ENCODE results near the gene PRRX2.

The PRRX2 gene

DNA sequence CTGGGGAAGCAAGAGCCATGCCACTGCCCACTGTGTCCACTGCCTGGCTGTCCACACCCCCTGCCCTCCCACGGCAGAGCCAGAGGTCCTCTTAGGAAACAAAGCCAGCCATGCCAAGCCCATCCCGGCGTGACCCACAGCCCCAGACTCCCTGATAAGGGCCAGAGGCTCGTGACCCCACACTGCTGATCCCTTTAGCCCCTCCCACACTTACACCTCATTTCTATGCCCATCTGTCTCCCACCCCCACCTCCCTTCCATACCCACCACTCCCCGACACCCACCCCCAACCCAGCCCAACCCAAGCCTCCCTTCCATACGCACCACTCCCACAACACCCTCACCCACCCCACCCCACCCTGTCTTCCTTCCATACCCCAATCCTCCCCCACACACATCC lies 70.1 kb downstream of the PRRX2 start:
- H3K27ac ChIP-seq, result no peak overlapping the region
- TF ChIP-seq, protein P1, sequence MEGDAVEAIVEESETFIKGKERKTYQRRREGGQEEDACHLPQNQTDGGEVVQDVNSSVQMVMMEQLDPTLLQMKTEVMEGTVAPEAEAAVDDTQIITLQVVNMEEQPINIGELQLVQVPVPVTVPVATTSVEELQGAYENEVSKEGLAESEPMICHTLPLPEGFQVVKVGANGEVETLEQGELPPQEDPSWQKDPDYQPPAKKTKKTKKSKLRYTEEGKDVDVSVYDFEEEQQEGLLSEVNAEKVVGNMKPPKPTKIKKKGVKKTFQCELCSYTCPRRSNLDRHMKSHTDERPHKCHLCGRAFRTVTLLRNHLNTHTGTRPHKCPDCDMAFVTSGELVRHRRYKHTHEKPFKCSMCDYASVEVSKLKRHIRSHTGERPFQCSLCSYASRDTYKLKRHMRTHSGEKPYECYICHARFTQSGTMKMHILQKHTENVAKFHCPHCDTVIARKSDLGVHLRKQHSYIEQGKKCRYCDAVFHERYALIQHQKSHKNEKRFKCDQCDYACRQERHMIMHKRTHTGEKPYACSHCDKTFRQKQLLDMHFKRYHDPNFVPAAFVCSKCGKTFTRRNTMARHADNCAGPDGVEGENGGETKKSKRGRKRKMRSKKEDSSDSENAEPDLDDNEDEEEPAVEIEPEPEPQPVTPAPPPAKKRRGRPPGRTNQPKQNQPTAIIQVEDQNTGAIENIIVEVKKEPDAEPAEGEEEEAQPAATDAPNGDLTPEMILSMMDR (IDR thresholded peaks at IDR 0.05), result no peak
- TF ChIP-seq ZFX (IDR thresholded peaks at IDR 0.05; ENCODE audit: borderline replicate concordance), result no peak

DNA sequence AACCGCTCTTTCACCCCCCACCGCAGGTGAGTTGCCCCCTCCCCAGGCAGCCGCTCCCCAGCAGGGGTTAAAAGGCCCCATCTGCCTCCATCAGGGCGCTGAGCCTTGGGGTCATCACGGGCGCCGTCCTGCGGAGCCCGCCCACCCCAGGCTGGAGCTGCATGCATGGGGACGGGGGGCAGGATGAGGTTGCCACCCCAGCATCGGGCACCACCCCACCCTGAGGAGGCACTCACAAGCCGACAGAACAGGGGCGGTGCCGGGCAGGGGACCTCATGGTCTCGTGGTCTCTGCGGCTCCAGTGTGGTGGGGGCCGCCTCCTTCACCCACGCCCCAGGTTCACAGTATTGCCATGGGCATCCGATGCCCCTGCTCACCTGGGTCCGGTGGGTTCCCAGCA lies 70.9 kb downstream of the PRRX2 start:
- H3K27ac ChIP-seq, result no peak overlapping the region
- TF ChIP-seq, protein P1 (IDR thresholded peaks at IDR 0.05), result no peak
- no peak for TF ChIP-seq ZFX (IDR thresholded peaks at IDR 0.05; ENCODE audit: borderline replicate concordance)

DNA sequence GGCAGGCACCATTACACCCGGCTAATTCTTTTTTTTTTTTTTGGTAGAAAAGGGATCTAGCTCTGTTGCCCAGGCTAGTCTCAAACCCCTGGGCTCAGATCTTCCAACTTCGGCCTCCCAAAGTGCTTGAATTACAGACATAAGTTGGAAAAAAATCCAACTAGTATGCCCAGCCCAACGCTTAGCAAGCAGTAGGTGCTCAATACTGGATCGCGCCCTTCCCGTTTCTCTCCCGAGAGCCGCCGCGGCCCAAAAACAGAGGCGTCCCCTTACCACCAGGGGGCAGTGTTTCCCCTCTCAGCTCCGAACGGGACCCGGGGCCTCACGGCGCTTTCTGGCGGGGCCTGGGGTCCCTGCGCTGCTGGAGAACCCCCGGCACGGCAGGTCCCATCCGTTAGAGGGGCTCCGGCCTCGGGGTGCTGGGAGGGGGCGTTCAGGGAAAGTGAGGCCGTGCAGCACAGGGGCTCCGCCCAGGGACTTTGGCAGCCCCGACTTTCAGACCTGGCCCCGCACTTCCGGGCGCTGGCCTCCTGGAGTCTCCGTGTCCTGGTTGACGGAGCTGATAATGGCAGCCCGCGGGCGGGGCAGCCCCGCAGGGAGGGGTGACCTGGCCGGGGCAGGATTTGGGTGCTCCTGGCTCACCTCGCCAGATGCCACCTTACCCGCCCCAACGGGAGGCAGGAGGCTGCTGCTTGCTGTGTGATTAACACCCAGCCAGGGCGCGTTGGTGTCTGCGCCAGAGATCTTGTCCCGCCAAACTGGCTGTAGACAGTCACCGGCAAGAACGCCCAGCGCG lies 72.2 kb downstream of the PRRX2 start:
- TF ChIP-seq, protein P1 (IDR thresholded peaks at IDR 0.05), result peak; percentile 93
- TF ChIP-seq ZFX (IDR thresholded peaks at IDR 0.05; ENCODE audit: borderline replicate concordance), result no peak
- no peak overlapping the region for H3K27ac ChIP-seq

DNA sequence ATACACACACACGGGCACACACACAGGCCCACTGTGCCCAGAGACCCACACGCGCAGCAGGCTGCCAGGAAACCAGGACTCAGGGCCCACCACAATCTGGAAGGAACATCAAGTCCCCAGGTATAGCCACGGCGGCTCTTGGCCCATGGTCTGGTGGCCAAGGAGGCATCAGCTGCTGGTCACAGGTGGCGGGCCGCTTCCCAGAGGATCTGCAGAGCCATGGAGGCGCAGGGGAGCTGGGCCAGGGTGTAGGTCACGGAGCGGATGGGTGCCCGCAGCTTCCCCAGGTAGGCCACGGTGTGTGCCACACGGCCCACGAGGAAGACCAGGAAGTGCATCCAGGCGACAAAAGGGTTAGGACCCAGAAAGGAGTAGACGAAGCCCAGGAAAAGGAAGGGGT lies 74.0 kb downstream of the PRRX2 start:
- no peak for TF ChIP-seq ZFX (IDR thresholded peaks at IDR 0.05; ENCODE audit: borderline replicate concordance)
- TF ChIP-seq, protein P1 (IDR thresholded peaks at IDR 0.05), result no peak
- H3K27ac ChIP-seq, result no peak overlapping the region

DNA sequence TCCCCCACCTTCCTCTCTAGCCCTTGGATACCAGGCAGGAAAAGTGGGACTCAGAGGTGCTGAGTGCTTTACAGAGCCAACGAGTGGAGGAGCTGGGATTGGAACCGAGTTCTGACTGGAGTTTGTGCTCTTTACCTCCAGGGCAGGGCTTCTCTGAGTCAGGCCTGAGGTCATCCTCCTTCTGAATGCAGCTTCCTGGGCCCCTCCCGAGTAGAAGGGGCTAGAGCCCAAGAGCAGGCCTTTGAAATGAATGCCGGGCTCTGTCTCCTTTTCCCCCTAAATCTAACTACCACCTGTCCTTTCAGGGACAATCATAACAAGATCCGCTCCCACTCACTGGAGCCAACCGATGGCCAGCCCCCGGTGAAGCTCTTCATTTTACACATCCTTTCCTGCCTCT lies 74.7 kb downstream of the PRRX2 start:
- no peak for TF ChIP-seq ZFX (IDR thresholded peaks at IDR 0.05; ENCODE audit: borderline replicate concordance)
- TF ChIP-seq, protein P1 (IDR thresholded peaks at IDR 0.05), result no peak

DNA sequence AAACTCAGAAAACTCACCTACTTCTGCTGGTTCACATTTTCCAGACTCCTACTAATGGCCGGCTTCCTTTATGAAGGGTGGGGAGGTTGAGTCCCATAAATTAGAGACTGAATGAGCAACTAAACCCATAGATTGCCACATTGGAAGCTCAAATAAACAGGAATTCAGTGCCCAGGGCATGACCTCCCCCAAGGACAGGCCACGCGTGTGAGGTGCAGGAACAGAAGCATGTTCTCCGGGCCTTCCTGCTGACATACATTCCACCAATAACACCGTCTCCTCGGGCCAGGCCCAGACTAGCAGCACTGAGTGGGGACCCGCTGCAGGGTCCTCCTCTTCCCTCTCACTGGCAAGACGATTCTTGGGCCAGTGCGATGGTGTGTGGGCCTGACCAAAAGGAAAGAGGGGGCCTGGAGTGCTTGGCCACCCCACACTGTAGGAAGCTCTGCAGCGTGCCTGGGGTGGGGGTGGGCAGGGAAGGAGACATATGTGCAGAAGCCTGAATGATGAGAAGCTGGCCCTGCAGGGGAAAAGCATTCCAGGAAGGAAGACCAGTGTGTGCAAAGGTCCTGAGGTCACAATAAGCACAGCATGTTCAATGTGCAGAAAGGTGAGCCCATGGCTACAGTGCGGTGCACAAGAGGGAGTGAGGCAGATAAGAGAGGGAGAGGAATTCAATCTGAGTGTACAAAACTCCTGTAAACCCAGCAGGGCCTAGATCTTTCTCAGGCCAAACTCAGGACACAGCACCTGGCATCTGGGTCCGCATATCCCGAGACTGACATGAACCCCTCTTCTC lies 75.4 kb downstream of the PRRX2 start:
- TF ChIP-seq ZFX (IDR thresholded peaks at IDR 0.05; ENCODE audit: borderline replicate concordance), result no peak
- TF ChIP-seq, protein P1 (IDR thresholded peaks at IDR 0.05), result no peak
- H3K27ac ChIP-seq, result no peak overlapping the region

More for the DNA sequence above, 74.7 kb downstream of the PRRX2 start:
- H3K27ac ChIP-seq, result no peak overlapping the region

DNA sequence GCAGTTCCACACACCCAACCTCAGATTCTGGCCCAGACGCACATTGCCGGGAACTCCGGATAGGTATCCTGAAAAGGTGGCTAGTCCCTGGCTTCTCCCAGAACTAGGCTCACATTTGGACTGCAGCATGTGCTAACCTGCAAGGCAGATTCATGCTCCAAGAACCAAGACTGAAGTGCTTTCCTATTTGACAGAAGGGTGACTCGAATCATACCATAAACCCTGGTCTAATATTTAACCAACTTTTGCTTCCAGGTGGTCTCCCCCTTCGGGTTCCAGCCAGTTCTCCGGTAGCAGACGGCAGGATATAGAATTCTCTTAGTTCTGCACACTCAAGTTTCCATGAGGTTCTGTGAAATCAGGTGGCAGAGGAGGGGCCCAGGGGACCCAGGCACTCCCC lies 79.8 kb downstream of the PRRX2 start:
- no peak overlapping the region for H3K27ac ChIP-seq
- TF ChIP-seq, protein P1 (IDR thresholded peaks at IDR 0.05), result no peak
- no peak for TF ChIP-seq ZFX (IDR thresholded peaks at IDR 0.05; ENCODE audit: borderline replicate concordance)
